Smooth muscle cell (in vitro differentiated cells): Measurements from ENCODE around the gene ZDHHC14. TPM values are rescaled to one million over a fixed set of nuclear protein-coding genes. Genes with fewer than 3 reads are reported as not detected.

Experiments used
- DNase-seq: peaks from one replicate; lab custom pipeline; 2025; ENCODE audit not compliant: unreplicated experiment; lab: John Stamatoyannopoulos, UW
- H2AFZ ChIP-seq: fragments of 200-600 bp; sonication (generic); 2 replicates; pipeline ENCODE4 v1.6.0; 2016; ENCODE audit warnings: antibody characterized with exemption, low read depth, mild to moderate bottlenecking
- H3F3A ChIP-seq: fragments of 200-600 bp; sonication (generic); 2 replicates; pipeline ENCODE4 v1.6.0; 2017; ENCODE audit warnings: antibody characterized with exemption, low read depth
- H3K27ac ChIP-seq: fragments of 200-600 bp; sonication (generic); 2 replicates; pipeline ENCODE4 v1.5.1; 2016; ENCODE audit warnings: low read depth, mild to moderate bottlenecking
- H3K27me3 ChIP-seq: fragments of 200-600 bp; sonication (generic); 2 replicates; pipeline ENCODE4 v1.6.1; 2016; ENCODE audit warnings: low read depth, mild to moderate bottlenecking
- H3K36me3 ChIP-seq: fragments of 200-600 bp; sonication (generic); 2 replicates; pipeline ENCODE4 v1.5.1; 2016; ENCODE audit warnings: low read depth
- H3K4me1 ChIP-seq: fragments of 200-600 bp; sonication (generic); 2 replicates; pipeline ENCODE4 v1.5.1; 2016; ENCODE audit warnings: low read depth
- H3K4me2 ChIP-seq: fragments of 200-600 bp; sonication (generic); 2 replicates; pipeline ENCODE4 v1.6.0; 2016; ENCODE audit warnings: mild to moderate bottlenecking
- H3K4me3 ChIP-seq: fragments of 200-600 bp; sonication (generic); 2 replicates; pipeline ENCODE4 v1.5.1; 2016; ENCODE audit warnings: mild to moderate bottlenecking
- H3K79me2 ChIP-seq: fragments of 200-600 bp; sonication (generic); 2 replicates; pipeline ENCODE4 v1.6.0; 2016; ENCODE audit warnings: low read depth, mild to moderate bottlenecking
- H3K9ac ChIP-seq: fragments of 200-600 bp; sonication (generic); 2 replicates; pipeline ENCODE4 v1.6.0; 2016; ENCODE audit warnings: low read depth
- H3K9me3 ChIP-seq: fragments of 200-600 bp; sonication (generic); replicated peaks from 2 replicates; pipeline ENCODE4 v1.5.1; 2016; ENCODE audit warnings: low read depth
- H4K20me1 ChIP-seq: fragments of 200-600 bp; sonication (generic); 2 replicates; pipeline ENCODE4 v1.6.0; 2016; ENCODE audit warnings: low read depth
- CTCF ChIP-seq: fragments of 200-600 bp; sonication (generic); IDR thresholded peaks from 2 replicates; pipeline ENCODE4 v1.5.1; 2017; ENCODE audit warnings: borderline replicate concordance, mild to moderate bottlenecking, antibody characterized with exemption; ENCODE audit not compliant: insufficient read depth, poor library complexity, severe bottlenecking
- WGBS: methylation state at CpG from one replicate; pipeline ENCODE4 v1.1.7; 2016; ENCODE audit warnings: low lambda C conversion rate; 5-methylcytosine and 5-hydroxymethylcytosine counted together
- polyA plus RNA-seq: library from polyadenylated mRNA; unstranded; fragments of >200 nt; fragmentation: Nextera tagmentation; extraction: Ambion mirVana; gene quantifications from 2 replicates; pipeline ENCODE4 v1.2.1, GENCODE V29; 2016
- total RNA-seq: library from RNA; depleted of rRNA; stranded (reverse); fragments of >200 nt; gene quantifications from 2 replicates; pipeline ENCODE4 v1.2.3, GENCODE V29; 2014

Gene ZDHHC14
- total and polyA plus RNA-seq, 2 experiments from 2014 or later: 1.3 to 1.6 TPM

- Histone ChIP-seq H3F3A (no peaks in the 10 kb centered on the region), H4K20me1 (no peaks in the 10 kb centered on the region), H2AFZ (no peak overlapping the region), H3K9me3 (no peaks in the 10 kb centered on the region), H3K4me3 (no peak overlapping the region), H3K9ac (no peak overlapping the region), H3K27me3 (no peaks in the 10 kb centered on the region), H3K4me2 (no peak overlapping the region), H3K4me1 (peaks cover 22% of the 10 kb centered on the region), H3K79me2 (no peaks in the 10 kb centered on the region), H3K36me3 (no peaks in the 10 kb centered on the region), H3K27ac (no peak overlapping the region)
- no peak for TF ChIP-seq CTCF
- DNase-seq: no peak
- WGBS: 83% methylated on average over 4 of the region's 4 CpGs
These were observed 149.1 kb downstream of the ZDHHC14 start for GRCh38 chr6:157530126-157530525.

- Histone ChIP-seq H3K9me3 (no peaks in the 10 kb centered on the region), H3K4me2 (no peak overlapping the region), H3F3A (no peaks in the 10 kb centered on the region), H3K9ac (no peak overlapping the region), H3K27ac (no peak overlapping the region), H3K27me3 (no peaks in the 10 kb centered on the region), H3K4me3 (peak overlapping the region; percentile 3), H3K4me1 (peaks cover 28% of the 10 kb centered on the region), H3K79me2 (no peaks in the 10 kb centered on the region), H2AFZ (no peak overlapping the region), H4K20me1 (no peaks in the 10 kb centered on the region), H3K36me3 (no peaks in the 10 kb centered on the region)
- DNase-seq: no peak
- no peak for TF ChIP-seq CTCF
- WGBS: 87% methylated on average over 10 of the region's 10 CpGs
These were observed 149.8 kb downstream of the ZDHHC14 start for GRCh38 chr6:157530724-157531168.

GRCh38 chr6:157531169-157531985 lies 150.4 kb downstream of the ZDHHC14 start:
- H3K4me3 ChIP-seq: no peak overlapping the region
- H4K20me1 ChIP-seq: no peaks in the 10 kb centered on the region
- no peak overlapping the region for H3K9ac ChIP-seq
- no peak overlapping the region for H2AFZ ChIP-seq
- H3K36me3 ChIP-seq: no peaks in the 10 kb centered on the region
- no peak overlapping the region for H3K4me2 ChIP-seq
- no peaks in the 10 kb centered on the region for H3K27me3 ChIP-seq
- H3K27ac ChIP-seq: no peak overlapping the region
- H3K9me3 ChIP-seq: no peaks in the 10 kb centered on the region
- H3F3A ChIP-seq: no peaks in the 10 kb centered on the region
- WGBS: 86% methylated on average over 25 of the region's 25 CpGs
- DNase-seq: no peak
- H3K79me2 ChIP-seq: no peaks in the 10 kb centered on the region
- no peak for TF ChIP-seq CTCF
- H3K4me1 ChIP-seq: peaks cover 32% of the 10 kb centered on the region

DNA sequence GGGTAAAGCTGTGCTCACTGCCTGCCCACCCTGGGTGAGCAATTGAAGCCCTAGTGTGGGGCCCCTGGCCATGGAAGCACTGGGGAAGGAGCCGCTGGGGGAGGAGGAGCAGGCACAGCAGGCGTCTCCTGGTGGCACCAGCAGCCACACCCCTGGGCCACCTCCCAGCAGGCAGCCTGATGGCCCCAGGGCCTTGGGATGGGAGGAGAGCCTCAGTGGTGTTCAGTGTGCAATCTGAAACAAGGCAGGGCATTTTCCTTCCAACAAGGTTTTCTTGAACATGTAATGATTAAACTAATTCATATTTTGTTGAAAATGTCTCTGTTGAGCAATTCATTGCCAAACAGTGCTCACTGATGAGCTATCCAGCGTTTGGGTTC lies 151.0 kb downstream of the ZDHHC14 start:
- DNase-seq: no peak
- Histone ChIP-seq H3K27ac (no peak overlapping the region), H3K79me2 (no peaks in the 10 kb centered on the region), H3K4me3 (no peak overlapping the region), H3K9me3 (no peaks in the 10 kb centered on the region), H3K9ac (no peak overlapping the region), H3K36me3 (no peaks in the 10 kb centered on the region), H3F3A (no peaks in the 10 kb centered on the region), H4K20me1 (no peaks in the 10 kb centered on the region), H3K27me3 (no peaks in the 10 kb centered on the region), H3K4me2 (no peak overlapping the region), H3K4me1 (peaks cover 32% of the 10 kb centered on the region), H2AFZ (no peak overlapping the region)
- WGBS: 87% methylated on average over 3 of the region's 3 CpGs
- no peak for TF ChIP-seq CTCF
